Esophagus muscularis mucosa (tissue), 3 donors: ENCODE measurements around the gene PROSER3.

Experiments
- POLR2A ChIP-seq: fragments of 450-650 bp; IDR thresholded peaks from one replicate; pipeline ENCODE4 v1.6.1; 2017; ENCODE audit warnings: antibody characterized with exemption, moderate library complexity, mild to moderate bottlenecking, low read depth
- TF ChIP-seq, protein P1 (sequence below), 3 experiments: fragments of 200-600 bp in 2 of 3; fragments of 450-650 bp in 1 of 3; sonication (generic) in 2 of 3; IDR thresholded peaks; one replicate each; pipeline ENCODE4 v1.5.1; 2017 to 2019; ENCODE audit warnings: antibody characterized with exemption in 3 of 3, mild to moderate bottlenecking in 2 of 3, moderate library complexity in 1 of 3

DNA sequence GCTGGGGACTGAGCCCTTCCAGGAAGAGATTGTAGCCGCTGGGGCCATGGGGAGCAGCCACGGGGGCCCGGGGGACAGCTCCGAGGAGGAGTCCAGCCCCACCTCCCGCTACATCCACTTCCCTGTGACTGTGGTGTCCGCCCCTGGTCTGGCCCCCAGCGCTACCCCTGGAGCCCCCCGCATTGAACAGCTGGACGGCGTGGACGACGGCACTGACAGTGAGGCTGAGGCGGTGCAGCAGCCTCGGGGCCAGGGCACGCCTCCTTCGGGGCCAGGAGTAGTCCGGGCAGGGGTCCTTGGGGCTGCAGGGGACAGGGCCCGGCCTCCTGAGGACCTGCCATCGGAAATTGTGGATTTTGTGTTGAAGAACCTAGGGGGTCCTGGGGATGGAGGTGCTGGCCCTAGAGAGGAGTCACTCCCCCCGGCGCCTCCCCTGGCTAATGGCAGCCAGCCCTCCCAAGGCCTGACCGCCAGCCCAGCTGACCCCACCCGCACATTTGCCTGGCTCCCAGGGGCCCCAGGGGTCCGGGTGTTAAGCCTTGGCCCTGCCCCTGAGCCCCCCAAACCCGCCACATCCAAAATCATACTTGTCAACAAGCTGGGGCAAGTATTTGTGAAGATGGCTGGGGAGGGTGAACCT, 25.3 kb upstream of the PROSER3 start:
- TF ChIP-seq POLR2A = no peak
- TF ChIP-seq, protein P1, sequence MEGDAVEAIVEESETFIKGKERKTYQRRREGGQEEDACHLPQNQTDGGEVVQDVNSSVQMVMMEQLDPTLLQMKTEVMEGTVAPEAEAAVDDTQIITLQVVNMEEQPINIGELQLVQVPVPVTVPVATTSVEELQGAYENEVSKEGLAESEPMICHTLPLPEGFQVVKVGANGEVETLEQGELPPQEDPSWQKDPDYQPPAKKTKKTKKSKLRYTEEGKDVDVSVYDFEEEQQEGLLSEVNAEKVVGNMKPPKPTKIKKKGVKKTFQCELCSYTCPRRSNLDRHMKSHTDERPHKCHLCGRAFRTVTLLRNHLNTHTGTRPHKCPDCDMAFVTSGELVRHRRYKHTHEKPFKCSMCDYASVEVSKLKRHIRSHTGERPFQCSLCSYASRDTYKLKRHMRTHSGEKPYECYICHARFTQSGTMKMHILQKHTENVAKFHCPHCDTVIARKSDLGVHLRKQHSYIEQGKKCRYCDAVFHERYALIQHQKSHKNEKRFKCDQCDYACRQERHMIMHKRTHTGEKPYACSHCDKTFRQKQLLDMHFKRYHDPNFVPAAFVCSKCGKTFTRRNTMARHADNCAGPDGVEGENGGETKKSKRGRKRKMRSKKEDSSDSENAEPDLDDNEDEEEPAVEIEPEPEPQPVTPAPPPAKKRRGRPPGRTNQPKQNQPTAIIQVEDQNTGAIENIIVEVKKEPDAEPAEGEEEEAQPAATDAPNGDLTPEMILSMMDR (IDR thresholded peaks at IDR 0.05) = no peak
